Parathyroid adenoma (tissue), 2 donors: ENCODE measurements around the gene MNT.

Source experiments
- H2AFZ ChIP-seq: fragments of 300-600 bp; sonication (generic); one replicate; pipeline ENCODE4 v1.7.0; 2017; ENCODE audit warnings: antibody characterized with exemption, mild to moderate bottlenecking
- H3K27ac ChIP-seq: fragments of 300-600 bp; sonication (generic); one replicate; pipeline ENCODE4 v1.7.0; 2017
- H3K27me3 ChIP-seq: fragments of 300-600 bp; sonication (generic); one replicate; pipeline ENCODE4 v1.7.0; 2017; ENCODE audit warnings: low read length; ENCODE audit not compliant: control insufficient read depth, insufficient read depth
- H3K36me3 ChIP-seq: fragments of 300-600 bp; sonication (generic); one replicate; pipeline ENCODE4 v1.7.0; 2017; ENCODE audit warnings: low read length; ENCODE audit not compliant: control insufficient read depth, insufficient read depth
- H3K4me1 ChIP-seq: fragments of 300-600 bp; sonication (generic); one replicate; pipeline ENCODE4 v1.7.0; 2017; ENCODE audit warnings: control low read depth
- H3K4me2 ChIP-seq: fragments of 300-600 bp; sonication (generic); one replicate; pipeline ENCODE4 v1.7.0; 2017; ENCODE audit warnings: low read length
- H3K4me3 ChIP-seq: fragments of 300-600 bp; sonication (generic); one replicate; pipeline ENCODE4 v1.7.0; 2017; ENCODE audit warnings: low read depth, low read length
- H3K79me2 ChIP-seq: fragments of 300-600 bp; sonication (generic); one replicate; pipeline ENCODE4 v1.7.0; 2017; ENCODE audit warnings: control low read depth
- H3K9ac ChIP-seq: fragments of 300-600 bp; sonication (generic); one replicate; pipeline ENCODE4 v1.7.0; 2017; ENCODE audit warnings: mild to moderate bottlenecking
- H3K9me3 ChIP-seq: fragments of 300-600 bp; sonication (generic); one replicate; pipeline ENCODE4 v1.7.0; 2017; ENCODE audit warnings: low read length; ENCODE audit not compliant: control insufficient read depth
- CTCF ChIP-seq: fragments of 300-600 bp; sonication (generic); IDR thresholded peaks from one replicate; pipeline ENCODE4 v1.7.0; 2017; ENCODE audit warnings: antibody characterized with exemption, mild to moderate bottlenecking
- donor health status: primary hyperparathyroidism.

The MNT gene

DNA sequence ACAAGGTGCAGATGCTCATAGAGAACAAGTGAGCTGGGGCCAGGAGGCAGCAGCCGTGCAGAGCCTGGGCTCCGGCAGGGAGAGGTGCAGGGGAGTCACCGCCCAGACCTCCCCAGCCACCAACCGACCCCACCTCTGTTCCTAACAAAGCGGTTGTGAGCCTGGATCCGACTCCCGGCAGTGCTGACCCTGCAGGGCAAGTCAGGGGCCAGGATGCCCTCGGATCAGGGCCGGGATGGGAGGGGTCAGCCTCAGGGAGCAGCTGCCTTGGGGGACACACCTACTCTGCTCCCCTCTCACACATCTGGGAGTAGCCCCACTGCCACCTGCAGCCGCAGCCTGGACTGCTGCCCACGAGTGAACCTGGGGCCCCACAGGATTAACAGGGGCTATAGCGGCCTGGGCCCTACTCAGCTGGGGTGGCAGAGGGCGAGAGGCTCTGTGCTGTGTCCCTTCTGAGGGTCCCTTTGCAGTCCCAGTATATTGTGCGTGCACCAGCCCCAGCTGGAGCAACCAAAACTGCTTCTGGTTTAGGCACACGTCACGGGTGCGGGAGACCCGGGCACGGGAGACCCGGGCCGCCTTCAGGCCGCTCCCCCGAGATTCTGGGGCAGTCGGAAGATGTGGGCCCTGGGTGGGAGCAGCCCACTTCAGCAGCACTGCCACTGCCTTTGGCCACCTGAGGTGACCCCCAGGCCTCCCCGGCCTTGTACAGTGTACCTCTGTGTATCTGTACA is 21.2 kb downstream of the MNT start:
- no peak for TF ChIP-seq CTCF
- Histone ChIP-seq H3K4me1 (peaks cover 23% of the 10 kb centered on the region), H3K79me2 (no peaks in the 10 kb centered on the region), H3K27ac (no peak overlapping the region), H3K36me3 (no peaks in the 10 kb centered on the region), H2AFZ (no peak overlapping the region), H3K4me2 (no peak overlapping the region), H3K9ac (no peak overlapping the region), H3K27me3 (no peaks in the 10 kb centered on the region), H3K9me3 (no peaks in the 10 kb centered on the region), H3K4me3 (no peak overlapping the region)

- H3K27ac ChIP-seq = no peak overlapping the region
- no peaks in the 10 kb centered on the region for H3K36me3 ChIP-seq
- H3K4me3 ChIP-seq = no peak overlapping the region
- no peaks in the 10 kb centered on the region for H3K27me3 ChIP-seq
- H3K9ac ChIP-seq = no peak overlapping the region
- H3K79me2 ChIP-seq = no peaks in the 10 kb centered on the region
- no peak overlapping the region for H3K4me2 ChIP-seq
- H2AFZ ChIP-seq = no peak overlapping the region
- peaks cover 15% of the 10 kb centered on the region for H3K4me1 ChIP-seq
- no peak for TF ChIP-seq CTCF
- H3K9me3 ChIP-seq = no peaks in the 10 kb centered on the region
Measured at GRCh38 chr17:2378905-2379304, 22.0 kb downstream of the MNT start.

- H3K27me3 ChIP-seq = no peaks in the 10 kb centered on the region
- H3K4me2 ChIP-seq = no peak overlapping the region
- no peak overlapping the region for H2AFZ ChIP-seq
- no peak overlapping the region for H3K9ac ChIP-seq
- no peaks in the 10 kb centered on the region for H3K9me3 ChIP-seq
- no peaks in the 10 kb centered on the region for H3K36me3 ChIP-seq
- H3K79me2 ChIP-seq = no peaks in the 10 kb centered on the region
- peaks cover 3% of the 10 kb centered on the region for H3K4me1 ChIP-seq
- TF ChIP-seq CTCF = no peak
- H3K27ac ChIP-seq = no peak overlapping the region
- H3K4me3 ChIP-seq = no peak overlapping the region
Measured at GRCh38 chr17:2377659-2378058, 23.2 kb downstream of the MNT start.

DNA sequence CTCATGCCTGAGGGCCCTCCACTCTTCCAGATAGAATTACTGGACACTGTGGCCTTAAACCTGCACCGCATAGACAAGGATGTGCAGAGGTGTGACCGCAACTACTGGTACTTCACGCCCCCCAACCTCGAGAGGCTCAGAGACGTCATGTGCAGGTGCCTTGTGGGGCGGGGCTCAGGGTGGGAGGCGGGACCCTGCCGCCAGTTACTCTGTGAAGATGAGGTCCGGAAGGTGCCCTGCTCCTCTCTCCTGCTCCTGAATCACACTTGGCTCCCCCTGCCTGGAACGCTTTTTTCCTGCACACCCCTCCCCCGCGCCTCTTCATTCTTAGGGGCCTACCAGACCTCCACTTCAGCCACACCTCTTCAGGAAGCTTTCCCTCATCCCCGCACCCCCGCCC is 24.8 kb downstream of the MNT start:
- Histone ChIP-seq H2AFZ (no peak overlapping the region), H3K27ac (no peak overlapping the region), H3K79me2 (no peaks in the 10 kb centered on the region), H3K36me3 (no peaks in the 10 kb centered on the region), H3K4me2 (no peak overlapping the region), H3K4me3 (no peak overlapping the region), H3K27me3 (no peaks in the 10 kb centered on the region), H3K9me3 (no peaks in the 10 kb centered on the region), H3K9ac (no peak overlapping the region), H3K4me1 (no peaks in the 10 kb centered on the region)
- no peak for TF ChIP-seq CTCF

GRCh38 chr17:2375406-2375805 is 25.5 kb downstream of the MNT start:
- Histone ChIP-seq H3K36me3 (no peaks in the 10 kb centered on the region), H3K27me3 (no peaks in the 10 kb centered on the region), H3K4me2 (no peak overlapping the region), H3K79me2 (no peaks in the 10 kb centered on the region), H2AFZ (no peak overlapping the region), H3K27ac (no peak overlapping the region), H3K4me3 (no peak overlapping the region), H3K9me3 (no peaks in the 10 kb centered on the region), H3K9ac (no peak overlapping the region), H3K4me1 (no peaks in the 10 kb centered on the region)
- TF ChIP-seq CTCF = no peak
